K562 (cell line): ENCODE data around the gene BMF.

ENCODE experiments used
- ATF7 ChIP-seq: fragments of 450-650 bp; IDR thresholded peaks from 2 replicates; pipeline ENCODE4 v1.7.1; 2014; ENCODE audit warnings: mild to moderate bottlenecking, moderate library complexity
- POLR2A ChIP-seq: fragments of 450-650 bp; conservative IDR thresholded peaks from 2 replicates; pipeline ENCODE4 v1.6.1; 2016
- YY1 ChIP-seq, 3 experiments: IDR thresholded peaks; 2 replicates each; pipeline ENCODE4 v1.6.1; 2011; ENCODE audit warnings: low read length in 2 of 3, mild to moderate bottlenecking in 2 of 3, moderate library complexity in 2 of 3, borderline replicate concordance in 1 of 3, control low read depth in 1 of 3, low read depth in 1 of 3; ENCODE audit not compliant: insufficient read depth in 3 of 3, insufficient replicate concordance in 2 of 3, control insufficient read depth in 1 of 3, insufficient read length in 1 of 3; ENCODE audit errors: extremely low read depth in 1 of 3
- ZNF274 ChIP-seq: IDR thresholded peaks from 2 replicates; pipeline ENCODE4 v1.6.1; 2011; ENCODE audit warnings: low read depth, mild to moderate bottlenecking, low read length, moderate library complexity, borderline replicate concordance
- ZNF311 ChIP-seq: fragments of 250-450 bp; sonication (Bioruptor Pico); IDR thresholded peaks from 2 replicates; pipeline ENCODE4 v1.4.0; 2020; ENCODE audit warnings: mild to moderate bottlenecking, moderate library complexity
- TF ChIP-seq, protein P1 (sequence below): IDR thresholded peaks from 2 replicates; pipeline ENCODE4 v1.6.1; 2016; ENCODE audit warnings: missing genetic modification characterization, missing compliant biosample characterization
- TF ChIP-seq, protein P2 (sequence below), 2 experiments: fragments of 450-650 bp; conservative IDR thresholded peaks; 2 replicates each; pipeline ENCODE4 v1.6.1; 2017; ENCODE audit warnings: mild to moderate bottlenecking in 2 of 2, moderate library complexity in 2 of 2
- TF ChIP-seq, protein P3 (sequence below), 3 experiments: IDR thresholded peaks in 2 of 3; conservative IDR thresholded peaks in 1 of 3; 2 replicates each; pipeline ENCODE4 v1.5.1; 2011 to 2012; ENCODE audit warnings: low read length in 3 of 3, mild to moderate bottlenecking in 3 of 3, control low read depth in 2 of 3, improper control_type of control experiment in 1 of 3, inconsistent platforms in 1 of 3, low read depth in 1 of 3, mixed read lengths in 1 of 3, moderate library complexity in 1 of 3; ENCODE audit not compliant: insufficient read depth in 2 of 3

DNA sequence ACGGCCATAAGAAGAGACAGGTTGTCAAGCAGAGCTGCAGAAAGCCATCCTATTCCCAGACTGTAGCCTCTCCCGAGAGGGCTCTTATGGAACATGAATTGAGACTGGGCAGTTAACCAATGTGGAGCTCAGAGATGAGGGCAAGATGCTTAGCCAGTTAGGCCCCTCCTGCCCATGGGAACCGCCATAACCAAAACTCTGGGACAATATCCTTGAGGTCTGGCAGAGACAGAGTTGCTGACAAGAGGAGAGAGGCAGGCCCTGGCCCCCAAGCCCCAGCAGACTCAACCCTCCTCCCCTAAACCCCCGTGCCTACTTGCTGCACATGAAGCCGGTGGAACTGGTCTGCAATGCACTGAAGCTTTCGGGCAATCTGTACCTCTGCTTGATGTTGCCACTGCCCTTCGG, 4.8 kb downstream of the BMF start:
- TF ChIP-seq ATF7 (no peak), ZNF274 (no peak), YY1 (IDR thresholded peaks at IDR 0.05; ENCODE audit: borderline replicate concordance in 1 of 3, control insufficient read depth in 1 of 3, extremely low read depth in 1 of 3, insufficient read depth in 3 of 3, insufficient read length in 1 of 3, insufficient replicate concordance in 2 of 3, low read depth in 1 of 3, low read length in 2 of 3) (no peak), POLR2A (no peak), ZNF311 (no peak)
- TF ChIP-seq, protein P1, sequence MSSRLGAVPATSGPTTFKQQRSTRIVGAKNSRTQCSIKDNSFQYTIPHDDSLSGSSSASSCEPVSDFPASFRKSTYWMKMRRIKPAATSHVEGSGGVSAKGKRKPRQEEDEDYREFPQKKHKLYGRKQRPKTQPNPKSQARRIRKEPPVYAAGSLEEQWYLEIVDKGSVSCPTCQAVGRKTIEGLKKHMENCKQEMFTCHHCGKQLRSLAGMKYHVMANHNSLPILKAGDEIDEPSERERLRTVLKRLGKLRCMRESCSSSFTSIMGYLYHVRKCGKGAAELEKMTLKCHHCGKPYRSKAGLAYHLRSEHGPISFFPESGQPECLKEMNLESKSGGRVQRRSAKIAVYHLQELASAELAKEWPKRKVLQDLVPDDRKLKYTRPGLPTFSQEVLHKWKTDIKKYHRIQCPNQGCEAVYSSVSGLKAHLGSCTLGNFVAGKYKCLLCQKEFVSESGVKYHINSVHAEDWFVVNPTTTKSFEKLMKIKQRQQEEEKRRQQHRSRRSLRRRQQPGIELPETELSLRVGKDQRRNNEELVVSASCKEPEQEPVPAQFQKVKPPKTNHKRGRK (tag): no peak
- TF ChIP-seq, protein P2, sequence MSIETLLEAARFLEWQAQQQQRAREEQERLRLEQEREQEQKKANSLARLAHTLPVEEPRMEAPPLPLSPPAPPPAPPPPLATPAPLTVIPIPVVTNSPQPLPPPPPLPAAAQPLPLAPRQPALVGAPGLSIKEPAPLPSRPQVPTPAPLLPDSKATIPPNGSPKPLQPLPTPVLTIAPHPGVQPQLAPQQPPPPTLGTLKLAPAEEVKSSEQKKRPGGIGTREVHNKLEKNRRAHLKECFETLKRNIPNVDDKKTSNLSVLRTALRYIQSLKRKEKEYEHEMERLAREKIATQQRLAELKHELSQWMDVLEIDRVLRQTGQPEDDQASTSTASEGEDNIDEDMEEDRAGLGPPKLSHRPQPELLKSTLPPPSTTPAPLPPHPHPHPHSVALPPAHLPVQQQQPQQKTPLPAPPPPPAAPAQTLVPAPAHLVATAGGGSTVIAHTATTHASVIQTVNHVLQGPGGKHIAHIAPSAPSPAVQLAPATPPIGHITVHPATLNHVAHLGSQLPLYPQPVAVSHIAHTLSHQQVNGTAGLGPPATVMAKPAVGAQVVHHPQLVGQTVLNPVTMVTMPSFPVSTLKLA (conservative IDR thresholded peaks at IDR 0.05): no peak
- TF ChIP-seq, protein P3, sequence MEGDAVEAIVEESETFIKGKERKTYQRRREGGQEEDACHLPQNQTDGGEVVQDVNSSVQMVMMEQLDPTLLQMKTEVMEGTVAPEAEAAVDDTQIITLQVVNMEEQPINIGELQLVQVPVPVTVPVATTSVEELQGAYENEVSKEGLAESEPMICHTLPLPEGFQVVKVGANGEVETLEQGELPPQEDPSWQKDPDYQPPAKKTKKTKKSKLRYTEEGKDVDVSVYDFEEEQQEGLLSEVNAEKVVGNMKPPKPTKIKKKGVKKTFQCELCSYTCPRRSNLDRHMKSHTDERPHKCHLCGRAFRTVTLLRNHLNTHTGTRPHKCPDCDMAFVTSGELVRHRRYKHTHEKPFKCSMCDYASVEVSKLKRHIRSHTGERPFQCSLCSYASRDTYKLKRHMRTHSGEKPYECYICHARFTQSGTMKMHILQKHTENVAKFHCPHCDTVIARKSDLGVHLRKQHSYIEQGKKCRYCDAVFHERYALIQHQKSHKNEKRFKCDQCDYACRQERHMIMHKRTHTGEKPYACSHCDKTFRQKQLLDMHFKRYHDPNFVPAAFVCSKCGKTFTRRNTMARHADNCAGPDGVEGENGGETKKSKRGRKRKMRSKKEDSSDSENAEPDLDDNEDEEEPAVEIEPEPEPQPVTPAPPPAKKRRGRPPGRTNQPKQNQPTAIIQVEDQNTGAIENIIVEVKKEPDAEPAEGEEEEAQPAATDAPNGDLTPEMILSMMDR (IDR thresholded peaks at IDR 0.05 in 2 of 3, conservative IDR thresholded peaks at IDR 0.05 in 1 of 3; ENCODE audit: insufficient read depth in 2 of 3, low read depth in 1 of 3, low read length in 3 of 3): no peak
